ENCODE data around the gene KCNT2. TPM values are rescaled to one million over a fixed set of nuclear protein-coding genes. Genes with fewer than 3 reads are reported as not detected.
"Not testable (repeated sequence)": the region's sequence is repeated elsewhere in the genome, so short reads cannot be mapped to it uniquely, and the experiment has no call there.

KCNT2 gene
- total RNA-seq, 5 donors from 2014 or later (not counting 1 experiment from before 2014, with no cell fraction given): 0.07 TPM; not detected in 4

- H3K4me1 ChIP-seq (ENCODE audit: control insufficient read depth in 1 of 2, extremely low read depth in 1 of 2, insufficient read depth in 2 of 2, low read length in 2 of 2): no peaks in the 10 kb centered on the region
- H3K36me3 ChIP-seq (ENCODE audit: control insufficient read depth in 2 of 2, extremely low read depth in 1 of 2, insufficient read depth in 1 of 2, low read length in 1 of 2): no peaks in the 10 kb centered on the region
- no peaks in the 10 kb centered on the region for H3K27me3 ChIP-seq (replicated peaks in 1 of 2; ENCODE audit: control insufficient read depth in 2 of 2, extremely low read depth in 1 of 2, insufficient read depth in 2 of 2, low read length in 1 of 2)
- H3K9me3 ChIP-seq: no peaks in the 10 kb centered on the region
- Mint-ChIP-seq H3K27me3 (no peaks in the 10 kb centered on the region), H3K9me3 (no peaks in the 10 kb centered on the region), H3K4me3 (no peak overlapping the region), H3K36me3 (no peaks in the 10 kb centered on the region), H3K4me1 (no peaks in the 10 kb centered on the region), H3K27ac (no peak overlapping the region)
- no peak overlapping the region for H3K27ac ChIP-seq (ENCODE audit: low read length)
- H3K4me3 ChIP-seq (ENCODE audit: control insufficient read depth in 1 of 2, extremely low read depth in 1 of 2, low read length in 1 of 2): no peak overlapping the region
- ATAC-seq (replicated peaks in 1 of 4) (no peak), DNase-seq (no peak)
- ChIA-PET POLR2A (no interaction called here), CTCF (interaction anchor here in 1 of 2 donors (0.7 kb wide), 1 partner anchor 645 kb away, joined by 4 read pairs; no protein-coding TSS in a partner anchor)
Observed at GRCh38 chr1:196302981-196303380, 305.3 kb downstream of the KCNT2 start.

GRCh38 chr1:196302420-196302819, 305.8 kb downstream of the KCNT2 start:
- H3K9me3 Mint-ChIP-seq: no peaks in the 10 kb centered on the region
- H3K4me3 Mint-ChIP-seq: no peak overlapping the region
- POLR2A ChIA-PET: no interaction called here
- no peaks in the 10 kb centered on the region for H3K36me3 Mint-ChIP-seq
- Histone ChIP-seq H3K27me3 (replicated peaks in 1 of 2; ENCODE audit: control insufficient read depth in 2 of 2, extremely low read depth in 1 of 2, insufficient read depth in 2 of 2, low read length in 1 of 2) (no peaks in the 10 kb centered on the region), H3K4me1 (ENCODE audit: control insufficient read depth in 1 of 2, extremely low read depth in 1 of 2, insufficient read depth in 2 of 2, low read length in 2 of 2) (no peaks in the 10 kb centered on the region), H3K9me3 (no peaks in the 10 kb centered on the region), H3K27ac (ENCODE audit: low read length) (no peak overlapping the region), H3K36me3 (ENCODE audit: control insufficient read depth in 2 of 2, extremely low read depth in 1 of 2, insufficient read depth in 1 of 2, low read length in 1 of 2) (no peaks in the 10 kb centered on the region), H3K4me3 (ENCODE audit: control insufficient read depth in 1 of 2, extremely low read depth in 1 of 2, low read length in 1 of 2) (no peak overlapping the region)
- H3K27ac Mint-ChIP-seq: no peak overlapping the region
- WGBS (ENCODE audit: insufficient coverage): no CpG with 5 or more reads among the region's 1 CpG
- CTCF ChIA-PET: interaction anchor here in 1 of 2 donors (0.7 kb wide), 1 partner anchor 645 kb away, joined by 4 read pairs; no protein-coding TSS in a partner anchor
- no peaks in the 10 kb centered on the region for H3K4me1 Mint-ChIP-seq
- DNase-seq (no peak), ATAC-seq (replicated peaks in 1 of 4) (no peak)
- no peaks in the 10 kb centered on the region for H3K27me3 Mint-ChIP-seq

GRCh38 chr1:196295766-196296165, 312.5 kb downstream of the KCNT2 start:
- Histone ChIP-seq H3K27me3 (replicated peaks in 1 of 2; ENCODE audit: control insufficient read depth in 2 of 2, extremely low read depth in 1 of 2, insufficient read depth in 2 of 2, low read length in 1 of 2) (no peaks in the 10 kb centered on the region), H3K36me3 (ENCODE audit: control insufficient read depth in 2 of 2, extremely low read depth in 1 of 2, insufficient read depth in 1 of 2, low read length in 1 of 2) (no peaks in the 10 kb centered on the region), H3K4me3 (ENCODE audit: control insufficient read depth in 1 of 2, extremely low read depth in 1 of 2, low read length in 1 of 2) (no peak overlapping the region), H3K4me1 (ENCODE audit: control insufficient read depth in 1 of 2, extremely low read depth in 1 of 2, insufficient read depth in 2 of 2, low read length in 2 of 2) (no peaks in the 10 kb centered on the region), H3K27ac (ENCODE audit: low read length) (no peak overlapping the region), H3K9me3 (no peaks in the 10 kb centered on the region)
- Mint-ChIP-seq H3K27ac (no peak overlapping the region), H3K36me3 (no peaks in the 10 kb centered on the region), H3K4me3 (no peak overlapping the region), H3K9me3 (no peaks in the 10 kb centered on the region), H3K4me1 (no peaks in the 10 kb centered on the region), H3K27me3 (no peaks in the 10 kb centered on the region)
- ChIA-PET POLR2A (no interaction called here), CTCF (interaction anchor here in 1 of 2 donors (0.6 kb wide), 1 partner anchor 215 kb away, joined by 3 read pairs; no protein-coding TSS in a partner anchor)
- DNase-seq: no peak
- ATAC-seq (replicated peaks in 1 of 4): no peak

DNA sequence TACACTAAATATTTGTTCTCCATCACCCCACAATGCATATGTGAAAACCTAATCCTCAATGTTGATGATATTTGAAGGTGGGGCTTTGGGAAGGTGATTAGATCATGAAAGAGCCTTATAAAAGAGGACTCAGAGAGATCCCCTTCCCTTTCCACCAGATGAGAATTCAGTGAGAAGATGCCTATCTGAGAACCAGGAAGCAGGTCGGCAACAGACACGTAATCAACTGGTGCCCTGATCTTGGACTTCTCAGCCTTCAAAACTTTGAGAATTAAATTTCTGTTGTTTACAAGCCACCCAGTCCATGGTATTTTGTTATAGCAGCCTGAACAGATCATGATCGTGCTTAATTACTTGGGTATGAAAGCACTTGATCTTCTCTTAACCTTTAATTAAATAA, 329.4 kb downstream of the KCNT2 start:
- 100% methylated on average over 2 of the region's 3 CpGs for WGBS (ENCODE audit: insufficient coverage)
- Mint-ChIP-seq H3K27ac (no peak overlapping the region), H3K4me3 (no peak overlapping the region), H3K36me3 (no peaks in the 10 kb centered on the region), H3K9me3 (no peaks in the 10 kb centered on the region), H3K4me1 (no peaks in the 10 kb centered on the region), H3K27me3 (no peaks in the 10 kb centered on the region)
- Histone ChIP-seq H3K4me1 (ENCODE audit: control insufficient read depth in 1 of 2, extremely low read depth in 1 of 2, insufficient read depth in 2 of 2, low read length in 2 of 2) (no peaks in the 10 kb centered on the region), H3K27ac (ENCODE audit: low read length) (no peak overlapping the region), H3K4me3 (ENCODE audit: control insufficient read depth in 1 of 2, extremely low read depth in 1 of 2, low read length in 1 of 2) (no peak overlapping the region), H3K36me3 (ENCODE audit: control insufficient read depth in 2 of 2, extremely low read depth in 1 of 2, insufficient read depth in 1 of 2, low read length in 1 of 2) (no peaks in the 10 kb centered on the region), H3K9me3 (no peaks in the 10 kb centered on the region), H3K27me3 (replicated peaks in 1 of 2; ENCODE audit: control insufficient read depth in 2 of 2, extremely low read depth in 1 of 2, insufficient read depth in 2 of 2, low read length in 1 of 2) (no peaks in the 10 kb centered on the region)
- POLR2A ChIA-PET: no interaction called here
- ATAC-seq (replicated peaks in 1 of 4) (no peak), DNase-seq (no peak)
- CTCF ChIA-PET: no interaction called here

DNA sequence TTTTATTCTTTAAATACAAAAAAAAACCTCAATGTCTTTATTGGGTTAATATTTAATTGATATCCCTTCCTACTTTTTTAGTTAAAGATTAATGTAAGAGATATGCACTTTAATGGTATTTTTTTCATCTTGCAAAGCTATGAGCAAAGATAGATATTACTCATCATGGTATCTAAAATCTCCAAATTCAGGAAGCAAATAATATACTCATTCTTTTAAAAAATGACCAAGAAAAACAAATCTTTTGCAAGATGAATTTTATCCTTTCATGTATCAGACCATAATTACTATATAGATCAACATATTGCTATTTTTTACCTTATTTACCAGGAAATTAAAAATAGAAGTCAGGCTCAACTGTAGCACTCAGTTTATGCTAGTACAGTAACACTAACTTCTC, 330.4 kb downstream of the KCNT2 start:
- Histone ChIP-seq H3K4me3 (ENCODE audit: control insufficient read depth in 1 of 2, extremely low read depth in 1 of 2, low read length in 1 of 2) (no peak overlapping the region), H3K4me1 (ENCODE audit: control insufficient read depth in 1 of 2, extremely low read depth in 1 of 2, insufficient read depth in 2 of 2, low read length in 2 of 2) (no peaks in the 10 kb centered on the region), H3K27ac (ENCODE audit: low read length) (no peak overlapping the region), H3K9me3 (no peaks in the 10 kb centered on the region), H3K36me3 (ENCODE audit: control insufficient read depth in 2 of 2, extremely low read depth in 1 of 2, insufficient read depth in 1 of 2, low read length in 1 of 2) (no peaks in the 10 kb centered on the region), H3K27me3 (replicated peaks in 1 of 2; ENCODE audit: control insufficient read depth in 2 of 2, extremely low read depth in 1 of 2, insufficient read depth in 2 of 2, low read length in 1 of 2) (no peaks in the 10 kb centered on the region)
- ChIA-PET POLR2A (no interaction called here), CTCF (no interaction called here)
- Mint-ChIP-seq H3K36me3 (no peaks in the 10 kb centered on the region), H3K27me3 (no peaks in the 10 kb centered on the region), H3K4me1 (no peaks in the 10 kb centered on the region), H3K4me3 (no peak overlapping the region), H3K27ac (no peak overlapping the region), H3K9me3 (no peaks in the 10 kb centered on the region)
- no peak for ATAC-seq (replicated peaks in 1 of 4)
- DNase-seq: no peak

DNA sequence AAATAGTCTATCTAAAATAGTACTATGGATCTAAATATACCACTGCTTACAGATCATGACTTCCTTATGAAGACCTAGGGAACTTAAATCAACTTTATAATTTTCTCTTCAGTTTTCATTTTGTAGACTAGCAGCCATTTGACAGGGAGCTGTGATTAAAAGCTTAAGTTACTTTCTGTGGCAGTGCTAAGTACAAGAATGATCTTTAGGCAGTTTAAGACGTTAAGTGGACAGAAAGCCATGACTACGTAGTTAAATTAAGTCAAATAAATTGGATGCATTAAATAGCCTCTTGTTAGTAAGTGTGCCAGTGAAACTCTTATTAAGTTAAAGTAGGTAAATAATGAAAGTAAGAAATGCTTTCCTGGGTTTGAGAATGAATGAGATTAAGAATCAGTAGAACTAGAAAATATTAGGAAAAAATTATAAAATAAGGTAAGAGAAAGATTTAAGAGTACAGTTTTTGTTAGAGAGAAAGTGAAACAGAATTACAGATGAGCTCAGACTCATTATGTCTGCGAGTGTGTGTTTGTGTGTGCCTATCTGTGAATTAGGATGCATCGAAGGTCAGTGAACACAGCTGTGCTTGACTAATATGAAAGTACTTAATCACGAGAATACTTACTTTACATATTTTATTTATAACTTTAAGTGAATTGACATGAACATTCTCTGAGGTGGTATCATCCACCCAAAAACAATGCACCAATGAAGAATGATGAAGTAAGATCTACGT, 336.9 kb downstream of the KCNT2 start:
- no peaks in the 10 kb centered on the region for H3K9me3 ChIP-seq
- no peaks in the 10 kb centered on the region for H3K4me1 ChIP-seq (ENCODE audit: control insufficient read depth in 1 of 2, extremely low read depth in 1 of 2, insufficient read depth in 2 of 2, low read length in 2 of 2)
- 79% methylated on average over 2 of the region's 6 CpGs for WGBS (ENCODE audit: insufficient coverage)
- Mint-ChIP-seq H3K9me3 (no peaks in the 10 kb centered on the region), H3K27me3 (no peaks in the 10 kb centered on the region), H3K4me1 (no peaks in the 10 kb centered on the region), H3K4me3 (no peak overlapping the region), H3K36me3 (no peaks in the 10 kb centered on the region), H3K27ac (no peak overlapping the region)
- ATAC-seq (replicated peaks in 1 of 4): no peak
- ChIA-PET CTCF (no interaction called here), POLR2A (no interaction called here)
- H3K36me3 ChIP-seq (ENCODE audit: control insufficient read depth in 2 of 2, extremely low read depth in 1 of 2, insufficient read depth in 1 of 2, low read length in 1 of 2): no peaks in the 10 kb centered on the region
- H3K27me3 ChIP-seq (replicated peaks in 1 of 2; ENCODE audit: control insufficient read depth in 2 of 2, extremely low read depth in 1 of 2, insufficient read depth in 2 of 2, low read length in 1 of 2): no peaks in the 10 kb centered on the region
- no peak for DNase-seq
- no peak overlapping the region for H3K4me3 ChIP-seq (ENCODE audit: control insufficient read depth in 1 of 2, extremely low read depth in 1 of 2, low read length in 1 of 2)
- H3K27ac ChIP-seq (ENCODE audit: low read length): no peak overlapping the region

DNA sequence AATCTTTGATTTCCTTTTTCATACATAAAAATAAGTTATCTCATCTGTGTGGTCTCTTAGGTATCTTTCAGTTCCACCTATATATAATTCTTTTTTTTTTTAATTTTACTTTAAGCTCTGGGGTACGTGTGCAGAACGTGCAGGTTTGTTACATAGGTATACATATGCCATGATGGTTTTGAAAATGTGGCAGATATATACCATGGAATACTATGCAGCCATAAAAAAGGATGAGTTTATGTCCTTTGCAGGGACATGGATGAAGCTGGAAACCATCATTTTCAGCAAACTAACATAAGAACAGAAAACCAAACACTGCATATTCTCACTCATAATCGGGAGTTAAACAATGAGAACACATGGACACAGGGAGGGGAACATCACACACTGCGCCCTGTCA, 345.2 kb downstream of the KCNT2 start:
- H3K36me3 Mint-ChIP-seq; H3K27me3 Mint-ChIP-seq; ATAC-seq (replicated peaks in 1 of 4); CTCF ChIA-PET; H3K27me3 ChIP-seq (replicated peaks in 1 of 2; ENCODE audit: control insufficient read depth in 2 of 2, extremely low read depth in 1 of 2, insufficient read depth in 2 of 2, low read length in 1 of 2); H3K27ac Mint-ChIP-seq; H3K9me3 Mint-ChIP-seq; H3K4me3 ChIP-seq (ENCODE audit: control insufficient read depth in 1 of 2, extremely low read depth in 1 of 2, low read length in 1 of 2); H3K36me3 ChIP-seq (ENCODE audit: control insufficient read depth in 2 of 2, extremely low read depth in 1 of 2, insufficient read depth in 1 of 2, low read length in 1 of 2); H3K27ac ChIP-seq (ENCODE audit: low read length); DNase-seq; H3K4me1 ChIP-seq (ENCODE audit: control insufficient read depth in 1 of 2, extremely low read depth in 1 of 2, insufficient read depth in 2 of 2, low read length in 2 of 2); H3K4me1 Mint-ChIP-seq; H3K4me3 Mint-ChIP-seq; H3K9me3 ChIP-seq: not testable (repeated sequence)
- POLR2A ChIA-PET: interaction anchor here in 1 of 2 donors (0.5 kb wide), 1 partner anchor 138 kb away, joined by 3 read pairs; no protein-coding TSS in a partner anchor
- WGBS (ENCODE audit: insufficient coverage): no CpG with 5 or more reads among the region's 4 CpGs

All from T-cell (primary cell).